HG03442 (cell line): Measurements from ENCODE around the gene RBM26.
"Not testable (repeated sequence)": the region's sequence is repeated elsewhere in the genome, so short reads cannot be mapped to it uniquely, and the experiment has no call there.

ENCODE experiments used
- ATAC-seq: cut with Tn5 transposase; IDR thresholded peaks from one replicate; pipeline ENCODE4 v1.9.1; 2021; ENCODE audit warnings: mild to moderate bottlenecking, moderate library complexity; ENCODE audit not compliant: unreplicated experiment

Gene RBM26

DNA sequence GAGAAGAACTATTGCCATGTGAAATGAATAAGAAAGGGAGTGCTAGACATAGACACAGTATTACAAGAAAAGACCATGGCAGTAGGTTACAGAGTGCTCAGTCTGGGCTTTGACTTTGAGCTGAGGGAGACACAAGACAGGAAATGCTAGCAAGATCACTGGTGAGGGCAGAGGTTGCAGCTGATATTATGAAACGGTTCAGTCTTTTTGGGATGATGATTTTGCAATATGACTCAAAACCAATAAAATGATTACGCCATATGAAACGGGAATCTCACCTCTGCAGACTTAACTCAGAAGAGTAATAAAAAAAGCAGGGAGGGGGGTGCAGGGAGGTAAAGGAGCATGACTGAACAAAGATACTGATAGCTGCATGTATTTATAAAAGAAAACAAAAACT is 123.1 kb downstream of the RBM26 start:
- ATAC-seq: no peak

GRCh38 chr13:79282508-79282907 is 123.5 kb downstream of the RBM26 start:
- ATAC-seq: no peak

GRCh38 chr13:79281339-79281747 is 124.7 kb downstream of the RBM26 start:
- no peak for ATAC-seq

DNA sequence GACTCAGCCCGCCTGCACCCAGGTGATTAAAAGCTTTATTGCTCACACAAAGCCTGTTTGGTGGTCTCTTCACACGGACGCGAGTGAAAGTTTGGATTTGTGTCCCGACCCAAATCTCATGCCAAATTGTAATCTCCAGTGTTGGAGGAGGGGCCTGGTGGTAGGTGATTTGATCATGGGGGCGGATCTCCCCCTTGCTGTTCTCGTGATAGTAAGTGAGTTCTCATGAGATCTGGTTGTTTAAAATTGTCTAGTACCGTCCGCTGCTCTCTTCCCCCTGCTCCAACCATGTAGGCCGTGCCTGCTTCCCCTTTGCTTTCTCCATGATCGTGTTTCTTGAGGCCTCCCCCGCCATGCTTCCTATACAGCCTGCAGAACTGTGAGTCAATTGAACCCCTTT is 126.3 kb downstream of the RBM26 start:
- ATAC-seq: not testable (repeated sequence)

GRCh38 chr13:79273045-79273444 is 133.0 kb downstream of the RBM26 start:
- no peak for ATAC-seq

DNA sequence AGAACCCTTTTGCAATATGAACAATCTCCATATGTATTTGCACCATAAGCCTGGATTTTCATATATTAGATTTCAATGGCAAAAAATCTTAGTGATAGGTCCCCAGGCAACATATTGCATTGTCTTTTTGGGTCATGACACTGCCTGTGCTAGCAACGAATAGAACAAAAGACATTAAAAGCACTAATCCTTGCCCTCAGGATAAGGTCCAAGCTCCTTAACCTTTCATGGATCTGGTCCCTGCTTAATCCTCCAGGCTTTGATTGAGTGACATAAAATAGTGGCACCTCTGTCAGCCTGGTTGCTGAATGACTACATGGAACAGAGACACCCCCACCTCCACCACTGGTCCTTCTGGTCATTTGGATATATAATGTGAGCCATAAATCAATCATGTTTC is 134.4 kb downstream of the RBM26 start:
- no peak for ATAC-seq

DNA sequence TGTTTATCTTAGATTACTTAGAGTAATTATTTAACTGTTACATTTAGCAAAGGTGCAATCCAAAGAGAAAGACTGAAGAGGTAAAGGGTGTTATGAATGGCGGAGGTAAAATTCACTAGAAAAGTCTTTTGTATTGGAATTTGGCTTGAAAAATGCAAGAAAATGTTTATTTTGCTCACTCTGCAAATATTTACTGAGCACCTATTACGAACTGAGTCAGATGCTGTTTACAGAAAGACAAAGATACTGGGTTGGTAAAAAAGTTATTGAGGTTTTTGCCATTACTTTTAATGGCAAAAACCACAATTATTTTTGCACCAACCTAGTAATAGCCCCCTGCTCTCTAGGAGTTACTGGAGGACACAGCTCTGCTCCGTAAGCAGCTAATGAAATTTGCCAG is 135.2 kb downstream of the RBM26 start:
- ATAC-seq: no peak
